Fibroblast of lung (primary cell): ENCODE data around the gene ACER3. TPM values are rescaled to one million over a fixed set of nuclear protein-coding genes. Genes with fewer than 3 reads are reported as not detected.

Experiments
- DNase-seq, 2 donors: peaks; one replicate each; pipeline versions ENCODE4 v3.0.0 to v3.0.0-alpha.2; 2010; ENCODE audit warnings: low read depth in 2 of 2
- H2AFZ ChIP-seq: 2 replicates; pipeline ENCODE4 v1.5.1; 2012; ENCODE audit warnings: low read length, control low read depth, inconsistent platforms
- H3K27ac ChIP-seq: 2 replicates; pipeline ENCODE4 v1.5.1; 2011; ENCODE audit warnings: low read length, control low read depth; ENCODE audit not compliant: insufficient read depth
- H3K27me3 ChIP-seq: 2 replicates; pipeline ENCODE4 v1.5.1; 2011; ENCODE audit warnings: mild to moderate bottlenecking, low read length; ENCODE audit not compliant: control insufficient read depth, insufficient read depth
- H3K36me3 ChIP-seq: 2 replicates; pipeline ENCODE4 v1.5.1; 2011; ENCODE audit warnings: low read length; ENCODE audit not compliant: control insufficient read depth, insufficient read depth
- H3K4me1 ChIP-seq: 2 replicates; pipeline ENCODE4 v1.5.1; 2011; ENCODE audit warnings: low read length; ENCODE audit not compliant: control insufficient read depth, insufficient read depth; ENCODE audit errors: extremely low read depth
- H3K4me2 ChIP-seq: 2 replicates; pipeline ENCODE4 v1.5.1; 2011; ENCODE audit warnings: low read length, control low read depth; ENCODE audit not compliant: insufficient read depth; ENCODE audit errors: extremely low read depth
- H3K4me3 ChIP-seq, 4 experiments: fragments of 200-600 bp in 1 of 4; sonication (generic) in 1 of 4; replicated peaks in 1 of 4; 2 replicates each; pipeline ENCODE4 v1.5.1; 2011 to 2016; ENCODE audit warnings: low read length in 4 of 4, low read depth in 3 of 4, mild to moderate bottlenecking in 3 of 4, control low read depth in 2 of 4, inconsistent platforms in 1 of 4, mixed read lengths in 1 of 4; ENCODE audit not compliant: insufficient read depth in 1 of 4; ENCODE audit errors: control extremely low read depth in 1 of 4
- H3K79me2 ChIP-seq: 2 replicates; pipeline ENCODE4 v1.5.1; 2012; ENCODE audit warnings: mild to moderate bottlenecking, low read length, inconsistent platforms; ENCODE audit not compliant: control insufficient read depth, insufficient read depth
- H3K9ac ChIP-seq: 2 replicates; pipeline ENCODE4 v1.5.1; 2011; ENCODE audit warnings: mild to moderate bottlenecking, low read length, control low read depth; ENCODE audit not compliant: insufficient read depth
- H3K9me3 ChIP-seq: 2 replicates; pipeline ENCODE4 v1.5.1; 2012; ENCODE audit warnings: low read depth, low read length; ENCODE audit not compliant: control insufficient read depth, insufficient read depth
- H4K20me1 ChIP-seq: 2 replicates; pipeline ENCODE4 v1.5.1; 2011; ENCODE audit warnings: low read length; ENCODE audit not compliant: control insufficient read depth, insufficient read depth; ENCODE audit errors: extremely low read depth
- CTCF ChIP-seq, 2 donors: IDR thresholded peaks in 1 of 2; conservative IDR thresholded peaks in 1 of 2; 1 replicate in 1 of 2; 2 replicates in 1 of 2; pipeline ENCODE4 v1.5.1; 2011 to 2012; ENCODE audit warnings: low read length in 2 of 2, control low read depth in 1 of 2, inconsistent platforms in 1 of 2, low read depth in 1 of 2, mild to moderate bottlenecking in 1 of 2
- EZH2 ChIP-seq: IDR thresholded peaks from 2 replicates; pipeline ENCODE4 v1.5.1; 2012; ENCODE audit warnings: low read length, control low read depth, mild to moderate bottlenecking; ENCODE audit errors: missing control alignments
- polyA plus RNA-seq, 2 donors: library from polyadenylated mRNA; depleted of rRNA in 1 of 2; stranded (reverse) in 1 of 2; unstranded in 1 of 2; fragments of >200 nt; gene quantifications; 2 replicates each; pipeline ENCODE4 v1.2.1, GENCODE V29; 2011 to 2012; ENCODE audit warnings: missing spikeins in 1 of 2
- total RNA-seq: library from RNA; depleted of rRNA; stranded (reverse); fragments of >200 nt; gene quantifications from 2 replicates; pipeline ENCODE4 v1.2.1, GENCODE V29; 2014

The ACER3 gene
- total and polyA plus RNA-seq, 2 donors (not counting 1 experiment from before 2014, with no cell fraction given), result 6.1 to 22.3 TPM

GRCh38 chr11:77049026-77049425 is 188.3 kb downstream of the ACER3 start:
- H2AFZ ChIP-seq, result no peak overlapping the region
- H4K20me1 ChIP-seq, result no peaks in the 10 kb centered on the region
- no peaks in the 10 kb centered on the region for H3K79me2 ChIP-seq
- H3K27ac ChIP-seq, result no peak overlapping the region
- TF ChIP-seq CTCF (conservative IDR thresholded peaks at IDR 0.05 in 1 of 2, IDR thresholded peaks at IDR 0.05 in 1 of 2; ENCODE audit: low read depth in 1 of 2, low read length in 2 of 2) (no peak), EZH2 (no peak)
- no peak overlapping the region for H3K4me2 ChIP-seq
- H3K9ac ChIP-seq, result no peak overlapping the region
- H3K4me3 ChIP-seq, result no peak overlapping the region
- H3K4me1 ChIP-seq, result no peaks in the 10 kb centered on the region
- H3K36me3 ChIP-seq, result no peaks in the 10 kb centered on the region
- H3K27me3 ChIP-seq, result peaks cover 8% of the 10 kb centered on the region
- DNase-seq, result no peak
- H3K9me3 ChIP-seq, result no peaks in the 10 kb centered on the region

- no peak for DNase-seq
- Histone ChIP-seq H3K4me2 (no peak overlapping the region), H3K27ac (no peak overlapping the region), H3K27me3 (peaks cover 10% of the 10 kb centered on the region), H3K4me3 (no peak overlapping the region), H3K9ac (no peak overlapping the region), H3K79me2 (no peaks in the 10 kb centered on the region), H2AFZ (no peak overlapping the region), H3K36me3 (no peaks in the 10 kb centered on the region), H3K4me1 (no peaks in the 10 kb centered on the region), H3K9me3 (no peaks in the 10 kb centered on the region), H4K20me1 (no peaks in the 10 kb centered on the region)
- TF ChIP-seq EZH2 (no peak), CTCF (conservative IDR thresholded peaks at IDR 0.05 in 1 of 2, IDR thresholded peaks at IDR 0.05 in 1 of 2; ENCODE audit: low read depth in 1 of 2, low read length in 2 of 2) (no peak)
Observed at GRCh38 chr11:77051511-77051910, 190.8 kb downstream of the ACER3 start.

- Histone ChIP-seq H3K4me2 (no peak overlapping the region), H2AFZ (no peak overlapping the region), H3K79me2 (no peaks in the 10 kb centered on the region), H3K4me1 (no peaks in the 10 kb centered on the region), H3K36me3 (no peaks in the 10 kb centered on the region), H3K9ac (no peak overlapping the region), H3K4me3 (no peak overlapping the region), H3K27ac (no peak overlapping the region), H4K20me1 (no peaks in the 10 kb centered on the region), H3K27me3 (peaks cover 10% of the 10 kb centered on the region), H3K9me3 (no peaks in the 10 kb centered on the region)
- DNase-seq, result no peak
- TF ChIP-seq EZH2 (no peak), CTCF (conservative IDR thresholded peaks at IDR 0.05 in 1 of 2, IDR thresholded peaks at IDR 0.05 in 1 of 2; ENCODE audit: low read depth in 1 of 2, low read length in 2 of 2) (no peak)
Observed at GRCh38 chr11:77052518-77052917, 191.8 kb downstream of the ACER3 start.
